NOMO-1 treated with DMSO at 0.1 percent for 48 hours (cell line): ENCODE results near the gene RNF121.

Source experiments
- DNase-seq: peaks from one replicate; lab custom pipeline; 2025; ENCODE audit not compliant: unreplicated experiment; lab: John Stamatoyannopoulos, UW

RNF121 gene

GRCh38 chr11:72030472-72031045 is 101.7 kb downstream of the RNF121 start:
- DNase-seq: no peak

- no peak for DNase-seq
Observed at GRCh38 chr11:72036687-72037086, 107.8 kb downstream of the RNF121 start.

- DNase-seq: no peak
Observed at GRCh38 chr11:72037554-72038311, 108.9 kb downstream of the RNF121 start.

GRCh38 chr11:72038491-72038890 is 109.6 kb downstream of the RNF121 start:
- no peak for DNase-seq

GRCh38 chr11:72039031-72039855 is 110.4 kb downstream of the RNF121 start:
- DNase-seq: no peak

GRCh38 chr11:72039856-72040401 is 111.1 kb downstream of the RNF121 start:
- DNase-seq: no peak

- DNase-seq: no peak
Observed at GRCh38 chr11:72040491-72041363, 111.9 kb downstream of the RNF121 start.

GRCh38 chr11:72041364-72042063 is 112.7 kb downstream of the RNF121 start:
- no peak for DNase-seq

GRCh38 chr11:72042064-72042745 is 113.4 kb downstream of the RNF121 start:
- no peak for DNase-seq

- DNase-seq: no peak
Observed at GRCh38 chr11:72045849-72046248, 117.0 kb downstream of the RNF121 start.
